H1 (cell line): Measurements from ENCODE around the gene UMODL1. TPM values are rescaled to one million over a fixed set of nuclear protein-coding genes. Genes with fewer than 3 reads are reported as not detected.
"Not testable (repeated sequence)": the region's sequence is repeated elsewhere in the genome, so short reads cannot be mapped to it uniquely, and the experiment has no call there.

Experiments used
- CTCF ChIA-PET: fragments of 300-600 bp; sonication (Branson Sonifier 250); formaldehyde crosslinking; loops from one replicate; lab custom pipeline; 2021; ENCODE audit not compliant: partially characterized antibody; lab: Charles Lee
- POLR2A ChIA-PET: fragments of 300-600 bp; sonication (Branson Sonifier 250); formaldehyde crosslinking; loops from one replicate; lab custom pipeline; 2021; ENCODE audit warnings: inconsistent platforms; ENCODE audit not compliant: partially characterized antibody; lab: Charles Lee
- DNase-seq, 2 experiments: peaks; one replicate each; pipeline versions ENCODE4 v3.0.0 to v3.0.0-alpha.2; 2010 to 2022; ENCODE audit warnings: low spot score in 2 of 2, low read depth in 1 of 2, mixed read lengths in 1 of 2
- FAIRE-seq: peaks from 2 replicates; lab custom pipeline; 2011; peaks lifted over from hg19 to GRCh38; lab: Jason Lieb, UNC
- H2AFZ ChIP-seq: 2 replicates; pipeline ENCODE4 v1.8.1; 2012; ENCODE audit warnings: low read length, inconsistent platforms
- H2AK5ac ChIP-seq: 2 replicates; pipeline ENCODE4 v1.6.1; 2013; ENCODE audit warnings: low read depth, low read length
- H2BK120ac ChIP-seq: replicated peaks from 2 replicates; pipeline ENCODE3; 2013; ENCODE audit warnings: low read depth, low read length, inconsistent platforms
- H2BK12ac ChIP-seq: 2 replicates; pipeline ENCODE4 v1.6.1; 2013; ENCODE audit warnings: low read depth, low read length
- H2BK15ac ChIP-seq: 2 replicates; pipeline ENCODE4 v1.6.1; 2013; ENCODE audit warnings: low read length
- H2BK20ac ChIP-seq: 2 replicates; pipeline ENCODE4 v1.6.1; 2013; ENCODE audit warnings: low read length
- H2BK5ac ChIP-seq: 2 replicates; pipeline ENCODE4 v1.6.1; 2013; ENCODE audit warnings: low read depth, low read length
- H3K14ac ChIP-seq: 2 replicates; pipeline ENCODE4 v1.6.1; 2013; ENCODE audit warnings: inconsistent platforms; ENCODE audit not compliant: insufficient read length
- H3K18ac ChIP-seq: 2 replicates; pipeline ENCODE4 v1.6.1; 2013; ENCODE audit warnings: low read length; ENCODE audit errors: extremely low read depth
- H3K23ac ChIP-seq: 2 replicates; pipeline ENCODE4 v1.6.1; 2013; ENCODE audit warnings: inconsistent platforms; ENCODE audit not compliant: insufficient read length
- H3K23me2 ChIP-seq: 2 replicates; pipeline ENCODE4 v1.6.1; 2013; ENCODE audit warnings: low read depth, low read length
- H3K27ac ChIP-seq: 2 replicates; pipeline ENCODE4 v1.6.1; 2011; ENCODE audit warnings: low read depth, low read length, inconsistent platforms
- H3K27me3 ChIP-seq, 4 experiments: replicated peaks in 1 of 4; 1 replicate in 1 of 4; 2 replicates in 3 of 4; pipeline versions ENCODE4 v1.6.1 to v1.8.1; 2011 to 2013; ENCODE audit warnings: low read length in 3 of 4, mild to moderate bottlenecking in 3 of 4, inconsistent platforms in 2 of 4, mixed read lengths in 2 of 4, moderate library complexity in 1 of 4; ENCODE audit not compliant: control insufficient read depth in 3 of 4, insufficient read depth in 3 of 4; ENCODE audit errors: extremely low read depth in 1 of 4
- H3K36me3 ChIP-seq, 4 experiments: 2 replicates each; pipeline versions ENCODE4 v1.6.1 to v1.8.1; 2011 to 2013; ENCODE audit warnings: mild to moderate bottlenecking in 4 of 4, low read length in 3 of 4, moderate library complexity in 2 of 4, control low read depth in 1 of 4, inconsistent platforms in 1 of 4; ENCODE audit not compliant: insufficient read depth in 4 of 4, control insufficient read depth in 2 of 4
- H3K4ac ChIP-seq: replicated peaks from 2 replicates; pipeline ENCODE3; 2013; ENCODE audit warnings: low read length, low read depth, mixed read lengths, inconsistent platforms; ENCODE audit not compliant: insufficient read length
- H3K4me1 ChIP-seq, 4 experiments: replicated peaks in 1 of 4; 1 replicate in 1 of 4; 2 replicates in 3 of 4; pipeline versions ENCODE4 v1.6.1 to v1.8.1; 2011 to 2013; ENCODE audit warnings: low read length in 3 of 4, inconsistent platforms in 2 of 4, mixed read lengths in 1 of 4; ENCODE audit not compliant: insufficient read depth in 4 of 4, control insufficient read depth in 3 of 4
- H3K4me2 ChIP-seq, 2 experiments: 2 replicates each; pipeline versions ENCODE4 v1.6.1 to v1.8.1; 2011 to 2013; ENCODE audit warnings: low read depth in 2 of 2, low read length in 2 of 2, control low read depth in 1 of 2, inconsistent platforms in 1 of 2, mild to moderate bottlenecking in 1 of 2; ENCODE audit not compliant: insufficient read depth in 1 of 2
- H3K4me3 ChIP-seq, 4 experiments: fragments of 200-600, 300-600 bp in 1 of 4; sonication (generic), shearing (Covaris generic), sonication (Bioruptor Twin) in 1 of 4; 2 replicates each; pipeline versions ENCODE4 v1.5.1 to v1.8.1; 2011 to 2016; ENCODE audit warnings: low read length in 4 of 4, low read depth in 3 of 4, control low read depth in 2 of 4, inconsistent platforms in 2 of 4, mild to moderate bottlenecking in 2 of 4, mixed read lengths in 1 of 4, moderate library complexity in 1 of 4; ENCODE audit not compliant: insufficient read depth in 2 of 4; ENCODE audit errors: extremely low read depth in 1 of 4
- H3K56ac ChIP-seq: replicated peaks from 2 replicates; pipeline ENCODE3; 2013; ENCODE audit warnings: low read depth, mild to moderate bottlenecking, mixed read lengths, low read length, inconsistent platforms; ENCODE audit not compliant: insufficient read length
- H3K79me1 ChIP-seq: 2 replicates; pipeline ENCODE4 v1.6.1; 2013; ENCODE audit warnings: low read depth, low read length, control low read depth
- H3K79me2 ChIP-seq, 2 experiments: 2 replicates each; pipeline versions ENCODE4 v1.6.1 to v1.8.1; 2012 to 2013; ENCODE audit warnings: low read length in 2 of 2, mild to moderate bottlenecking in 2 of 2, inconsistent platforms in 1 of 2; ENCODE audit not compliant: insufficient read depth in 2 of 2, control insufficient read depth in 1 of 2
- H3K9ac ChIP-seq, 4 experiments: replicated peaks in 1 of 4; 1 replicate in 1 of 4; 2 replicates in 3 of 4; pipeline versions ENCODE4 v1.6.1 to v1.8.1; 2011 to 2013; ENCODE audit warnings: low read depth in 3 of 4, low read length in 3 of 4, control low read depth in 2 of 4, mild to moderate bottlenecking in 2 of 4, moderate library complexity in 2 of 4, inconsistent platforms in 1 of 4; ENCODE audit errors: extremely low read depth in 1 of 4
- H3K9me3 ChIP-seq, 2 experiments: 2 replicates each; pipeline versions ENCODE4 v1.6.1 to v1.8.1; 2012 to 2013; ENCODE audit warnings: mild to moderate bottlenecking in 2 of 2, moderate library complexity in 2 of 2, control low read depth in 1 of 2, inconsistent platforms in 1 of 2, low read depth in 1 of 2, low read length in 1 of 2, mixed read lengths in 1 of 2; ENCODE audit not compliant: insufficient read depth in 2 of 2
- H4K20me1 ChIP-seq, 2 experiments: replicated peaks in 1 of 2; 2 replicates each; pipeline versions ENCODE3 to v1.8.1; 2011 to 2013; ENCODE audit warnings: inconsistent platforms in 2 of 2, low read length in 2 of 2, mild to moderate bottlenecking in 1 of 2; ENCODE audit not compliant: insufficient read depth in 2 of 2, control insufficient read depth in 1 of 2
- H4K5ac ChIP-seq: 2 replicates; pipeline ENCODE4 v1.6.1; 2013; ENCODE audit warnings: low read length, low read depth, mixed read lengths, inconsistent platforms; ENCODE audit not compliant: insufficient read length
- H4K8ac ChIP-seq: 2 replicates; pipeline ENCODE4 v1.8.0; 2013; ENCODE audit warnings: mild to moderate bottlenecking, moderate library complexity, low read length, inconsistent platforms; ENCODE audit not compliant: insufficient read depth; ENCODE audit errors: extremely low read depth
- H4K91ac ChIP-seq: replicated peaks from 2 replicates; pipeline ENCODE3; 2013; ENCODE audit warnings: low read length, mixed read lengths, inconsistent platforms; ENCODE audit not compliant: insufficient read length
- GTF2F1 ChIP-seq: IDR thresholded peaks from 2 replicates; pipeline ENCODE4 v1.6.1; 2012; ENCODE audit warnings: low read depth, low read length, improper control_type of control experiment, borderline replicate concordance
- JUND ChIP-seq: IDR thresholded peaks from 2 replicates; pipeline ENCODE4 v1.6.1; 2011; ENCODE audit warnings: mild to moderate bottlenecking, improper control_type of control experiment, low read length
- SAP30 ChIP-seq: fragments of 300-600 bp; sonication (generic); IDR thresholded peaks from 2 replicates; pipeline ENCODE4 v1.7.1; 2012; ENCODE audit warnings: low read length, moderate library complexity, mild to moderate bottlenecking, inconsistent platforms; ENCODE audit not compliant: insufficient read depth, insufficient replicate concordance
- WGBS, 2 experiments: shearing (Covaris generic) in 1 of 2; methylation state at CpG; one replicate each; pipeline versions ENCODE4 v1.1.6 to v1.1.7; 2013 to 2015; ENCODE audit warnings: low lambda C conversion rate in 2 of 2, mixed read lengths in 2 of 2, inconsistent platforms in 1 of 2, low coverage in 1 of 2, missing lambda C conversion rate in 1 of 2; ENCODE audit not compliant: insufficient replicate concordance in 2 of 2, insufficient coverage in 1 of 2, insufficient read length in 1 of 2; ENCODE audit errors: extremely low coverage in 1 of 2, missing lambda C conversion rate in 1 of 2; 5-methylcytosine and 5-hydroxymethylcytosine counted together
- polyA plus RNA-seq, 7 experiments: library from polyadenylated mRNA; depleted of rRNA in 3 of 7; stranded (reverse) in 5 of 7; unstranded in 2 of 7; fragments of >200 nt in 5 of 7; fragments of 200-250 nt in 2 of 7; gene quantifications; 1 replicate in 5 of 7; 2 replicates in 1 of 7; 4 replicates in 1 of 7; pipeline versions ENCODE4 v1.2.1 to v1.2.3, GENCODE V29; 2011 to 2013; ENCODE audit warnings: missing spikeins in 2 of 7, mixed read lengths in 2 of 7
- total RNA-seq: library from RNA; stranded (reverse); fragmentation: NEBNext Ultra II Directional; extraction: Animal tissue kit (Norgen Biotek cat#: 25700); gene quantifications from 2 replicates; pipeline ENCODE4 v1.2.1, GENCODE V29; 2021
- TF ChIP-seq, protein P1 (sequence below): IDR thresholded peaks from 2 replicates; pipeline ENCODE4 v1.6.1; 2012; ENCODE audit warnings: low read length, inconsistent platforms

Gene UMODL1
- total and polyA plus RNA-seq, 2 of the 8 experiments (the other 6 are each of a cell fraction or from before 2014, with no cell fraction given): not detected

DNA sequence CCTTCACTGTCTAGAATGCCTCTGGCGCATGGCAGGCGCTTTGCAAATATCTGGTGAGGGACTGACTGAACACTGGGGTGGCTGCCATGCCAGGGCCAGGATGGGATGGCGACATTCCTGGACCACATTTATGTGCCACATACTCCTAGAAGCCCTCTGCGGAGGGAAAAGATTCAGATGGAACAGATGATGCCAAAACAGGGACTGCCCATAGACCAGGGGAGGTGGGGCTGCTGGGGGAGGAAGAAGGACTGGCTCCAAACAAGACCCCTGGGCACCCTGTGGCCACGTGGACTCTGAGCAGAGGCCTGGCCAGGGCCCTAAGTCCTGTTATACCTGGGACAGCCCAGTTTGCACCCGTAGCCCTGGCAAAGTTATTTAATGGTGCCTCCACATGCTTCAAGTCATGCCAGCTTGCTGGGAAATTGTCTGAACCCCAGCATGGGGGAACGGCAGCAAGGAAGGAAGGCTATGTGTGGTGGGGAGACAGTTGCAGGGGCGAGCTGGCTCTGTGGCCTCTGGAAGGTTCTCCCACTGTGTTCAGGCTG lies 44.1 kb downstream of the UMODL1 start (continued):
- TF ChIP-seq JUND (no peak), SAP30 (no peak), GTF2F1 (no peak)
- TF ChIP-seq, protein P1, sequence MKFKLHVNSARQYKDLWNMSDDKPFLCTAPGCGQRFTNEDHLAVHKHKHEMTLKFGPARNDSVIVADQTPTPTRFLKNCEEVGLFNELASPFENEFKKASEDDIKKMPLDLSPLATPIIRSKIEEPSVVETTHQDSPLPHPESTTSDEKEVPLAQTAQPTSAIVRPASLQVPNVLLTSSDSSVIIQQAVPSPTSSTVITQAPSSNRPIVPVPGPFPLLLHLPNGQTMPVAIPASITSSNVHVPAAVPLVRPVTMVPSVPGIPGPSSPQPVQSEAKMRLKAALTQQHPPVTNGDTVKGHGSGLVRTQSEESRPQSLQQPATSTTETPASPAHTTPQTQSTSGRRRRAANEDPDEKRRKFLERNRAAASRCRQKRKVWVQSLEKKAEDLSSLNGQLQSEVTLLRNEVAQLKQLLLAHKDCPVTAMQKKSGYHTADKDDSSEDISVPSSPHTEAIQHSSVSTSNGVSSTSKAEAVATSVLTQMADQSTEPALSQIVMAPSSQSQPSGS: no peak
- TF ChIP-seq, all 59 proteins: peak for 0

DNA sequence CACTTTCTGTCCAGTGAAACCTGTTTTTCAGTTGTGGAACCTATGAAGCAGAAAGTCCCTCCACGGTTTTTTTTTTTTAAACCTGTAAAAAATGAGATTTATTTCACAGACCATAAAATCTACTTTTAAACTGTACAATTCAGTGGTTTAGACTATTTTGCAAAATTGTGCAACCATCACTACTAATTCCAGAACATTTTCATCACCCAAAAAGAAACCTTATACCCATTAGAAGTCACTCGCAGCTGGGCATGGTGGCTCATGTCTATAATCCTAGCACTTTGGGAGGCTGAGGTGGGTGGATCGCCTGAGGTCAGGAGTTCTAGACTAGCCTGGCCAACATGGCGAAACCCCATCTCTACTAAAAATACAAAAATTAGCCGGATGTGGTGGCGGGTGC lies 45.4 kb downstream of the UMODL1 start:
- H3K9me3 ChIP-seq, H2AK5ac ChIP-seq, H2AFZ ChIP-seq, H4K5ac ChIP-seq, H3K18ac ChIP-seq, H3K27ac ChIP-seq, POLR2A ChIA-PET, H3K23me2 ChIP-seq, H4K20me1 ChIP-seq, H2BK5ac ChIP-seq, FAIRE-seq, H3K9ac ChIP-seq, H2BK120ac ChIP-seq, H3K56ac ChIP-seq, DNase-seq, H3K36me3 ChIP-seq, H3K79me1 ChIP-seq, H3K4me1 ChIP-seq, H3K79me2 ChIP-seq, H2BK12ac ChIP-seq, H4K91ac ChIP-seq, H3K14ac ChIP-seq, H2BK15ac ChIP-seq, H4K8ac ChIP-seq, H2BK20ac ChIP-seq, H3K23ac ChIP-seq, H3K4ac ChIP-seq, H3K4me2 ChIP-seq, H3K4me3 ChIP-seq, H3K27me3 ChIP-seq: not testable (repeated sequence)
- WGBS, 2 experiments: 89% methylated on average over 6 of the region's 6 CpGs; no CpG with 5 or more reads in 1 of the 2 experiments
- CTCF ChIA-PET: interaction anchor here (0.6 to 4.0 kb wide), 34 partner anchors 8 to 624 kb away, joined by 3 to 40 read pairs (median 5); partner anchors contain the start of gene PRDM15
